Loucy (cell line): ENCODE measurements around the gene ACBD5.

ENCODE experiments used
- H2AFZ ChIP-seq: fragments of 200-600 bp; sonication (generic); 2 replicates; pipeline ENCODE4 v1.6.0; 2016; ENCODE audit warnings: antibody characterized with exemption, mild to moderate bottlenecking, low read length, moderate library complexity
- H3F3A ChIP-seq: fragments of 200-600 bp; 2 replicates; pipeline ENCODE4 v1.6.0; 2016; ENCODE audit warnings: antibody characterized with exemption, low read depth, mild to moderate bottlenecking
- H3K27me3 ChIP-seq: fragments of 200-600 bp; sonication (generic); 2 replicates; pipeline ENCODE4 v1.6.1; 2014; ENCODE audit warnings: low read length, mild to moderate bottlenecking; ENCODE audit not compliant: insufficient read depth, poor library complexity, severe bottlenecking
- H3K36me3 ChIP-seq: fragments of 200-600 bp; sonication (generic); 2 replicates; pipeline ENCODE4 v1.6.1; 2016; ENCODE audit warnings: low read length; ENCODE audit not compliant: insufficient read depth
- H3K4me1 ChIP-seq: fragments of 200-600 bp; sonication (generic); 2 replicates; pipeline ENCODE4 v1.5.1; 2014; ENCODE audit warnings: low read length, mild to moderate bottlenecking; ENCODE audit not compliant: insufficient read depth, poor library complexity, severe bottlenecking
- H3K4me2 ChIP-seq: fragments of 200-600 bp; sonication (generic); 2 replicates; pipeline ENCODE4 v1.6.0; 2014; ENCODE audit warnings: antibody characterized with exemption, low read length, low read depth, mild to moderate bottlenecking; ENCODE audit not compliant: poor library complexity, severe bottlenecking
- H3K4me3 ChIP-seq: fragments of 200-600 bp; sonication (generic); 2 replicates; pipeline ENCODE4 v1.5.1; 2014; ENCODE audit warnings: low read length, mild to moderate bottlenecking, mixed read lengths; ENCODE audit not compliant: poor library complexity, severe bottlenecking
- H3K79me2 ChIP-seq: fragments of 200-600 bp; sonication (generic); 2 replicates; pipeline ENCODE4 v1.6.1; 2014; ENCODE audit warnings: low read length; ENCODE audit not compliant: insufficient read depth
- H3K9ac ChIP-seq: fragments of 200-600 bp; sonication (generic); 2 replicates; pipeline ENCODE4 v1.6.0; 2014; ENCODE audit warnings: mild to moderate bottlenecking, low read depth, low read length, moderate library complexity; ENCODE audit not compliant: poor library complexity, severe bottlenecking
- H3K9me2 ChIP-seq: fragments of 200-600 bp; sonication (generic); replicated peaks from 2 replicates; pipeline ENCODE4 v1.6.1; 2016; ENCODE audit warnings: low read depth, low read length, mixed read lengths
- H3K9me3 ChIP-seq: fragments of 200-600 bp; sonication (generic); 2 replicates; pipeline ENCODE4 v1.6.1; 2014; ENCODE audit warnings: mild to moderate bottlenecking, antibody characterized with exemption, low read length, low read depth; ENCODE audit not compliant: insufficient read depth
- H4K20me1 ChIP-seq: fragments of 200-600 bp; sonication (generic); 2 replicates; pipeline ENCODE4 v1.6.0; 2014; ENCODE audit warnings: antibody characterized with exemption, low read length, mild to moderate bottlenecking; ENCODE audit not compliant: insufficient read depth, poor library complexity, severe bottlenecking
- CTCF ChIP-seq: fragments of 200-600 bp; sonication (generic); conservative IDR thresholded peaks from 2 replicates; pipeline ENCODE4 v1.5.1; 2014; ENCODE audit warnings: mild to moderate bottlenecking, antibody characterized with exemption, low read length
- EZH2phosphoT487 ChIP-seq: fragments of 200-600 bp; IDR thresholded peaks from 2 replicates; pipeline ENCODE4 v1.6.1; 2018; ENCODE audit warnings: antibody characterized with exemption, mild to moderate bottlenecking, moderate library complexity, borderline replicate concordance

ACBD5 gene

GRCh38 chr10:27225011-27225590 is 15.5 kb downstream of the ACBD5 start:
- H3K4me1 ChIP-seq = peaks cover 8% of the 10 kb centered on the region
- H3K9ac ChIP-seq = no peak overlapping the region
- H2AFZ ChIP-seq = no peak overlapping the region
- no peaks in the 10 kb centered on the region for H4K20me1 ChIP-seq
- no peak overlapping the region for H3K4me2 ChIP-seq
- H3K9me2 ChIP-seq = no peaks in the 10 kb centered on the region
- H3F3A ChIP-seq = no peaks in the 10 kb centered on the region
- H3K79me2 ChIP-seq = no peaks in the 10 kb centered on the region
- no peaks in the 10 kb centered on the region for H3K27me3 ChIP-seq
- TF ChIP-seq EZH2phosphoT487 (no peak), CTCF (no peak)
- H3K9me3 ChIP-seq = no peaks in the 10 kb centered on the region
- no peak overlapping the region for H3K4me3 ChIP-seq
- H3K36me3 ChIP-seq = peaks cover 36% of the 10 kb centered on the region

DNA sequence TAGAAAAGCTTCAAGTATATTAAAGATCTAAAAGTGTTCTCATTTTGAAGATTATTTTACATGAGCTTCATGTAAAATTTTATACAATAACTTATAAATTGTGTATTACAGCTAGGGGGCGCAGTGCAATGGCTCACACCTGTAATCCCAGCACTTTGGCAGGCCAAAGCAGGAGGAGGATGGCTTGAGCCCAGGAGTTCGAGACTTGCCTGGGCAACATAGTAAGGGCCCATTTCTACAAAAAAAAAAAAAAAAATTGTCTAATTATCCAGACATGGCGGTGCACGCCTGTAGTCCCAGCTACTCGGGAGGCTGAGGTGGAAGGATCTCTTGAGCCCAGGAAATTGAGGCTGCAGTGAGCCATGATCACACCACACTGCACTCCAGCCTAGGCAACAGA is 16.6 kb downstream of the ACBD5 start:
- Histone ChIP-seq H3K27me3 (no peaks in the 10 kb centered on the region), H3K4me2 (no peak overlapping the region), H2AFZ (no peak overlapping the region), H3K9me3 (no peaks in the 10 kb centered on the region), H3F3A (no peaks in the 10 kb centered on the region), H3K9ac (no peak overlapping the region), H3K36me3 (peaks cover 46% of the 10 kb centered on the region), H3K4me3 (no peak overlapping the region), H3K79me2 (no peaks in the 10 kb centered on the region), H4K20me1 (no peaks in the 10 kb centered on the region), H3K4me1 (peaks cover 8% of the 10 kb centered on the region), H3K9me2 (no peaks in the 10 kb centered on the region)
- TF ChIP-seq EZH2phosphoT487 (no peak), CTCF (peak; percentile 73)

DNA sequence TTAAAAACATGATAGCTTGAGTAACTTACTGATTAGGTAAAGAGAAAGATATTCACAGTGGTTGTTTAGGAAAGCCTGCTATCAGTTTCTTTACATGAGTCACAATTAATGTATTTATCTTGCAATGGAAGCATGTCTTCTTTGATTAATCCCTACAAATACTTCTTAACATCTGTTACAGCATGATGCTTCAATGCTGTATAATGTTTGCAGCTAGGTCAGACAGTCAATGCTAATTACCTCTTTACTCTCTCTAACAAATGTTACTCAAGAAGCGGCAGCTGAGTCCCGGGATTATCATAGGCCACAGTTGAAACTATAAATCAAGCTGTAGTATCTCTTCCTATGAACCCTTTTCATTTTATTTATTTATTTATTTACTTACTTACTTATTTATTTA is 33.2 kb downstream of the ACBD5 start:
- no peaks in the 10 kb centered on the region for H3K9me2 ChIP-seq
- TF ChIP-seq EZH2phosphoT487 = no peak
- no peak for TF ChIP-seq CTCF
- no peaks in the 10 kb centered on the region for H3K79me2 ChIP-seq
- no peaks in the 10 kb centered on the region for H3K27me3 ChIP-seq
- no peak overlapping the region for H3K4me3 ChIP-seq
- no peak overlapping the region for H3K9ac ChIP-seq
- no peak overlapping the region for H3K4me2 ChIP-seq
- peaks cover 77% of the 10 kb centered on the region; the same call in 1 of the 2 replicates for H3K36me3 ChIP-seq
- H3F3A ChIP-seq = no peaks in the 10 kb centered on the region
- no peak overlapping the region for H2AFZ ChIP-seq
- H4K20me1 ChIP-seq = no peaks in the 10 kb centered on the region
- no peaks in the 10 kb centered on the region for H3K9me3 ChIP-seq
- no peaks in the 10 kb centered on the region for H3K4me1 ChIP-seq
